ENCODE measurements around the gene KRT9. TPM values are rescaled to one million over a fixed set of nuclear protein-coding genes. Genes with fewer than 3 reads are reported as not detected.
"Not testable (repeated sequence)": the region's sequence is repeated elsewhere in the genome, so short reads cannot be mapped to it uniquely, and the experiment has no call there.

The KRT9 gene, protein sequence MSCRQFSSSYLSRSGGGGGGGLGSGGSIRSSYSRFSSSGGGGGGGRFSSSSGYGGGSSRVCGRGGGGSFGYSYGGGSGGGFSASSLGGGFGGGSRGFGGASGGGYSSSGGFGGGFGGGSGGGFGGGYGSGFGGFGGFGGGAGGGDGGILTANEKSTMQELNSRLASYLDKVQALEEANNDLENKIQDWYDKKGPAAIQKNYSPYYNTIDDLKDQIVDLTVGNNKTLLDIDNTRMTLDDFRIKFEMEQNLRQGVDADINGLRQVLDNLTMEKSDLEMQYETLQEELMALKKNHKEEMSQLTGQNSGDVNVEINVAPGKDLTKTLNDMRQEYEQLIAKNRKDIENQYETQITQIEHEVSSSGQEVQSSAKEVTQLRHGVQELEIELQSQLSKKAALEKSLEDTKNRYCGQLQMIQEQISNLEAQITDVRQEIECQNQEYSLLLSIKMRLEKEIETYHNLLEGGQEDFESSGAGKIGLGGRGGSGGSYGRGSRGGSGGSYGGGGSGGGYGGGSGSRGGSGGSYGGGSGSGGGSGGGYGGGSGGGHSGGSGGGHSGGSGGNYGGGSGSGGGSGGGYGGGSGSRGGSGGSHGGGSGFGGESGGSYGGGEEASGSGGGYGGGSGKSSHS
- not detected for total RNA-seq (2013)
- polyA plus RNA-seq (not detected), polyA minus RNA-seq (not detected in 2 replicates), total RNA-seq (0 to 2.0 (median 0) reads per million in 11 experiments)

DNA sequence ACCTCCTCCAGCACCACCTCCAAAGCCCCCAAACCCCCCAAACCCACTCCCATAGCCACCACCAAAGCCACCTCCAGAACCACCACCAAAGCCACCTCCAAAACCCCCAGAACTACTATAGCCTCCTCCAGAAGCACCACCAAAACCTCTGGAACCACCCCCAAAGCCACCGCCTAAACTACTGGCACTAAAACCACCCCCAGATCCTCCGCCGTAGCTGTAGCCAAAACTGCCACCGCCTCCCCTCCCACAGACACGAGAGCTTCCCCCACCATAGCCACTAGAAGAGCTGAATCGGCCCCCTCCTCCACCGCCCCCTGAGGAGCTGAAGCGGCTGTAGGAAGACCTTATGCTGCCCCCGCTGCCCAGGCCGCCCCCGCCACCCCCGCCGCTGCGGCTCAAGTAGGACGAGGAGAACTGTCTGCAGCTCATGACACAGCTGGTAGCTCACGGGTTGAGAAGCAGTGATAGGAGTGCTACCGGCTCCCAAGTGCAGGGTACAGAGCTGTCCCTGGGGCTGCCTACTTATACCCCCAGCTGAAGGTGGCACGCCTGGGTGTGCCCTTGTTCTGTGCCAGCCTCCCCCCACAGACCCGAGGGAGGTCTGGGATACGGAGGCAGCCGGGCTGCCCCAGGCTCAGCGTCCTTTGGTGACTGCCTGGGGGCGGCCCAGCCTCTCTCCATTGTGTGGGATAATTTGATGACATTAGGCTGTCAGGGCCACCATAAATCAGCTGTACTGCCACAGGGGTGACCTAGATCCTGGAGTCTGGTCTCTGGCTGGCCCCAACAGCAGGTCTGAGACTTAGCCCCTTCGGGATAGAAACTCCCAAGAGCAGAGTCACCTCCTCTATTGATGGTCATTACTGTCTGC, at the start of gene KRT9:
Gene KRT9, minus strand, starts transcription at position 499 of the 874 bp plus-strand sequence. Its CDS starts 67 bp downstream, at position 432.
- Histone ChIP-seq H4K20me1 (ENCODE audit: insufficient read depth, low read length) (no peaks in the 10 kb centered on the region), H3K4me2 (replicated peaks; ENCODE audit: extremely low read depth, low read length, poor library complexity, severe bottlenecking) (no peak within 1 kb of the TSS), H3K27me3 (ENCODE audit: control insufficient read depth in 2 of 2, insufficient read depth in 2 of 2, low read length in 2 of 2) (no peaks in the 10 kb centered on the region), H3K27ac (ENCODE audit: low read depth in 1 of 2, low read length in 2 of 2) (no peak within 1 kb of the TSS), H3K9ac (ENCODE audit: insufficient read depth, low read length, poor library complexity, severe bottlenecking) (no peak within 1 kb of the TSS), H3K4me1 (ENCODE audit: control insufficient read depth in 1 of 2, insufficient read depth in 2 of 2, low read length in 2 of 2) (no peaks in the 10 kb centered on the region), H3K4me3 (replicated peaks in 1 of 3; ENCODE audit: low read depth in 2 of 3, low read length in 3 of 3) (no peak within 1 kb of the TSS), H2AFZ (ENCODE audit: insufficient read depth, low read depth, low read length, poor library complexity, severe bottlenecking) (no peak within 1 kb of the TSS), H3K36me3 (replicated peaks in 1 of 2; ENCODE audit: control insufficient read depth in 1 of 2, insufficient read depth in 2 of 2, low read length in 2 of 2) (no peaks in the 10 kb centered on the region), H3K79me2 (ENCODE audit: insufficient read depth, low read length) (no peaks in the 10 kb centered on the region), H3K9me3 (replicated peaks in 1 of 2; ENCODE audit: control insufficient read depth in 1 of 2, insufficient read depth in 1 of 2, low read length in 2 of 2) (peaks cover 9% of the 10 kb centered on the region in 2 donors)
- intact Hi-C loops (cut with micrococcal nuclease) = no loop called here
- Mint-ChIP-seq H3K36me3 (no peaks in the 10 kb centered on the region), H3K4me1 (no peaks in the 10 kb centered on the region), H3K9me3 (peaks cover 7 to 17% (median 8%) of the 10 kb centered on the region in 7 donors), H3K4me3 (no peak within 1 kb of the TSS), H3K27me3 (ENCODE audit: low read depth in 3 of 3) (peaks cover 7 to 23% (median 8%) of the 10 kb centered on the region in 3 donors), H3K27ac (peak within 1 kb of the TSS in 1 of 7 donors; percentile 33)
- WGBS (ENCODE audit: insufficient coverage) = 65% methylated on average over 14 of the region's 24 CpGs
- TF ChIP-seq, protein P1, sequence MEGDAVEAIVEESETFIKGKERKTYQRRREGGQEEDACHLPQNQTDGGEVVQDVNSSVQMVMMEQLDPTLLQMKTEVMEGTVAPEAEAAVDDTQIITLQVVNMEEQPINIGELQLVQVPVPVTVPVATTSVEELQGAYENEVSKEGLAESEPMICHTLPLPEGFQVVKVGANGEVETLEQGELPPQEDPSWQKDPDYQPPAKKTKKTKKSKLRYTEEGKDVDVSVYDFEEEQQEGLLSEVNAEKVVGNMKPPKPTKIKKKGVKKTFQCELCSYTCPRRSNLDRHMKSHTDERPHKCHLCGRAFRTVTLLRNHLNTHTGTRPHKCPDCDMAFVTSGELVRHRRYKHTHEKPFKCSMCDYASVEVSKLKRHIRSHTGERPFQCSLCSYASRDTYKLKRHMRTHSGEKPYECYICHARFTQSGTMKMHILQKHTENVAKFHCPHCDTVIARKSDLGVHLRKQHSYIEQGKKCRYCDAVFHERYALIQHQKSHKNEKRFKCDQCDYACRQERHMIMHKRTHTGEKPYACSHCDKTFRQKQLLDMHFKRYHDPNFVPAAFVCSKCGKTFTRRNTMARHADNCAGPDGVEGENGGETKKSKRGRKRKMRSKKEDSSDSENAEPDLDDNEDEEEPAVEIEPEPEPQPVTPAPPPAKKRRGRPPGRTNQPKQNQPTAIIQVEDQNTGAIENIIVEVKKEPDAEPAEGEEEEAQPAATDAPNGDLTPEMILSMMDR (IDR thresholded peaks at IDR 0.05) = no peak
- DNase-seq = no peak

DNA sequence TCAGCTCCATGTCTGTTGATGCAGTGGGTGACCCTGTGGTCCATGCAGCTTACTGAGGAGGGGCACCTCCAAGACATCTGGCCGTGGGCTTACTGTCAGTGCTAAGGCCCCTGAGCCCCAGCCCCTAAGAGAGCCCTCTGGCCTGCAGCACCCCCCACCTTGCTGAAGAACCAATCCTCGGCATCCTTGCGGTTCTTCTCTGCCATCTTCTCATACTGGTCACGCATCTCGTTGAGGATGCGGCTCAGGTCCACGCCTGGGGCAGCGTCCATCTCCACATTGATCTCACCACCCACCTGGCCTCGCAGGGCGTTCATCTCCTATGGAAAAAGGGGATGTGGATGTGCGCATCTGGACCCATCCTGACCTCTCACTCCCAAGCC, 49.6 kb upstream of the KRT9 start:
- H4K20me1 ChIP-seq (ENCODE audit: insufficient read depth, low read length); H3K27me3 ChIP-seq (ENCODE audit: control insufficient read depth in 2 of 2, insufficient read depth in 2 of 2, low read length in 2 of 2); H3K9me3 ChIP-seq (replicated peaks in 1 of 2; ENCODE audit: control insufficient read depth in 1 of 2, insufficient read depth in 1 of 2, low read length in 2 of 2); H3K4me3 Mint-ChIP-seq; H3K27ac Mint-ChIP-seq; H3K79me2 ChIP-seq (ENCODE audit: insufficient read depth, low read length); H3K27ac ChIP-seq (ENCODE audit: low read depth in 1 of 2, low read length in 2 of 2); H3K36me3 Mint-ChIP-seq; DNase-seq; H3K4me2 ChIP-seq (replicated peaks; ENCODE audit: extremely low read depth, low read length, poor library complexity, severe bottlenecking); H3K4me3 ChIP-seq (replicated peaks in 1 of 3; ENCODE audit: low read depth in 2 of 3, low read length in 3 of 3); H3K4me1 ChIP-seq (ENCODE audit: control insufficient read depth in 1 of 2, insufficient read depth in 2 of 2, low read length in 2 of 2); H3K9me3 Mint-ChIP-seq; intact Hi-C loops (cut with micrococcal nuclease); H3K9ac ChIP-seq (ENCODE audit: insufficient read depth, low read length, poor library complexity, severe bottlenecking); H3K4me1 Mint-ChIP-seq; H3K36me3 ChIP-seq (replicated peaks in 1 of 2; ENCODE audit: control insufficient read depth in 1 of 2, insufficient read depth in 2 of 2, low read length in 2 of 2); H2AFZ ChIP-seq (ENCODE audit: insufficient read depth, low read depth, low read length, poor library complexity, severe bottlenecking): not testable (repeated sequence)
- H3K27me3 Mint-ChIP-seq (ENCODE audit: low read depth in 3 of 3) = peaks cover 0 to 13% (median 6%) of the 10 kb centered on the region in 3 donors
- WGBS (ENCODE audit: insufficient coverage) = 96% methylated on average over 3 of the region's 11 CpGs

All from CD14-positive monocyte (primary cell).